ENCODE measurements around the gene C17orf114.

Gene C17orf114

GRCh38 chr17:4788807-4789700 is 13.1 kb downstream of the C17orf114 start, which contains the start of gene GLTPD2:
Gene GLTPD2 (plus strand): TSS chr17:4788964. CDS start chr17:4789012, 48 bp downstream.
- DNase-seq (ENCODE audit: low read depth in 4 of 4, low spot score in 3 of 4), result no peak

DNA sequence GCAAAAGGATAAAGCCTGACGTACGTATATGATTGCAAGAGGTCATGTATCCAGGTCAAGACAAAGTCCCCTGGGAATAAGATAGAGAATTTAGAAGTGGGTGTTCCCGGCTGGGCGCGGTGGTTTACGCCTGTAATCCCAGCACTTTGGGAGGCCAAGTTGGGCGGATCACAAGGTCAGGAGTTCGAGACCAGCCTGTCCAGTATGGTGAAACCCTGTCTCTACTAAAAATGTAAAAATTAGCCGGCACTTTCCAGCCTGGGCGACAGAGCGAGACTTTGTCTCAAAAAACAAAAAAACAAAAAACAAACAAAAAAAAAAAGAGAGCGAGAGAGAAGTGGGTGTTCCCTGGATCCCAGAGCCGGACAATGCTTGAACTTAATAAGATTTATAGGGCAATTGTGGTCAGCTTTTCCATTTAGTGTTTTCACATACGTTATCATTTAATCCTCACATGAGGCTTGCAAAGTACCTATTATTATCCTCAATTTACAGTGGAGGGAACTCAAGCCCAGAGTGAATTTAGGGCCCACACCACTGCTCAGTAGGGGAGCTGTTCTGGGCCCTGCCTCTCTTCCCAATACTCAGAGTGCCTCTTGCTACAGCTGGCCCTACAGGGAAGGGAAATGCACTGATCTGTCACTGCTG is 13.8 kb downstream of the C17orf114 start:
- DNase-seq (ENCODE audit: low read depth in 4 of 4, low spot score in 3 of 4), result no peak

- no peak for DNase-seq (ENCODE audit: low read depth in 4 of 4, low spot score in 3 of 4)
These were observed 15.6 kb downstream of the C17orf114 start for GRCh38 chr17:4786516-4786915.

- no peak for DNase-seq (ENCODE audit: low read depth in 4 of 4, low spot score in 3 of 4)
These were observed 16.0 kb downstream of the C17orf114 start, which contains the start of gene VMO1 for GRCh38 chr17:4786106-4786511. Gene VMO1 (minus strand): TSS chr17:4786364. CDS start chr17:4786352, 12 bp downstream.

DNA sequence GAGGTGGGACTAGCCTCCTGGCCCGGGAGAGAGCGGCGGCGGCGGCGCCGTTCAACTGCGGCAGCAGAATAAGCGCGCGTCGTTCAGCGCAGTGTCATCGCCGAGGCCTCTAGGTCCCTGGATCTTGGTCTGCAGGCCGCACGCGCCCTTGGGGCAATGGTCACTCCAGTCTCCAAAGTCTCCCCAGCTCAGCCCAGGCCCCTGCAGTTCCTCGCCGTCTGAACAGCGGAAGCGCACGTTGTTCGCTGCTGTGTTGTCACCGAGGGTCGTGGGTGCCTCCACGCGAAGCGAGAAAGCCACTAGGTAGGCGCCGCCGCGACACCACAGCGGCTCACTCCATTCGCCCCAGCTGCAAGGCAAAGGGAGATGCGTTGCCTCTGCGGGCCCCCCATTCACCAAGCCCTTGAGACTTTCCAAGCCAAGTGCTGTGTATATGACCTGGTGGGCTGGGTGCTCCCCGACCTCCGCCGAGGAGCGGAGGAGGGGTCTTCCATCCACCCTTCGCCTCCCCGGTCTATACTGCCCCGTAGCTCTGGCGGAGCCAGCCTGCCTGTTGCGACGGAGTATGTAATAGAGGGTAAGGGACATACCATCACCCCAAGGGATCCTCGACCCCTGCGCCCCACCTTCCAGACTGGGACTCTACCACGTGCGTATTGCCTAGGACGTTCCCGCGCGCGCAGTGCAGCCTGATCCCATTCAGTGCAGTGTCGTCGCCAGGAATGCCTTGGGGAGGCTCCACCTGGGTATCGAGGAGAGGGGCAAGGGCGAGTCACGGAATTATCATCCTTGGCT is 16.6 kb downstream of the C17orf114 start:
- DNase-seq (ENCODE audit: low read depth in 4 of 4, low spot score in 3 of 4), result no peak

- DNase-seq (ENCODE audit: low read depth in 4 of 4, low spot score in 3 of 4), result no peak
These were observed 19.5 kb downstream of the C17orf114 start for GRCh38 chr17:4782652-4783051.

DNA sequence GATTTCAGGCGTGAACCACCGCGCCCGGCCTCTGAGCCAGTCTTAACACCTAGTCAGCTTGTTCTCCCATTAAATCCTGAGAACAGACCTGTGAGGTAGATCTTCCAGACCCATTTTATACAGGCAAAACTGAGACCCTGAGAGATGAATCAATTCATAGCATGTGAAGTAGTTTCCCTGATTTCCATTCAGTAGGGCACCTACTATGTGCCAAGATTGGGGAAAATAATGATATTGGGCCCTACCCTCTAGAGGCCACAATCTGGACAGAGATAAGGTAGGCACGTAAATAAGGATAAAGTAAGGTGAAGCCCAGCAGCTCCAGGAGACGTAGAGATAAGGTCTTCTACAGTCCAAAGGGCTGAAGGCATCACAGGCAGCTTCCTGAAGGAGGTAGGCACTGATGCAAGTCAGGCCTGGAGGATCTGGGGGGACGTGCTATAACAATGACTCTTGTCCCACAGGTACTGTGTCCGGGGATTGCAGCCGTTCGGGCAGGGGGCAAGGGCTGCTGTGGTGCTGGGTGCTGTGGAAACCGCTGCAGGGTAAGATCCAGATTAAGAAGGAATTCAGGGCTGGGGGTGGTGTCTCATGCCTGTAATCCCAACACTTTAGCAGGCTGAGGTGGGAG is 21.7 kb downstream of the C17orf114 start:
- DNase-seq (ENCODE audit: low read depth in 4 of 4, low spot score in 3 of 4), result no peak

GRCh38 chr17:4777969-4778760 is 24.0 kb downstream of the C17orf114 start:
- DNase-seq (ENCODE audit: low read depth in 4 of 4, low spot score in 3 of 4), result no peak

- DNase-seq (ENCODE audit: low read depth in 4 of 4, low spot score in 3 of 4), result no peak
These were observed 29.9 kb downstream of the C17orf114 start for GRCh38 chr17:4772235-4772613.

DNA sequence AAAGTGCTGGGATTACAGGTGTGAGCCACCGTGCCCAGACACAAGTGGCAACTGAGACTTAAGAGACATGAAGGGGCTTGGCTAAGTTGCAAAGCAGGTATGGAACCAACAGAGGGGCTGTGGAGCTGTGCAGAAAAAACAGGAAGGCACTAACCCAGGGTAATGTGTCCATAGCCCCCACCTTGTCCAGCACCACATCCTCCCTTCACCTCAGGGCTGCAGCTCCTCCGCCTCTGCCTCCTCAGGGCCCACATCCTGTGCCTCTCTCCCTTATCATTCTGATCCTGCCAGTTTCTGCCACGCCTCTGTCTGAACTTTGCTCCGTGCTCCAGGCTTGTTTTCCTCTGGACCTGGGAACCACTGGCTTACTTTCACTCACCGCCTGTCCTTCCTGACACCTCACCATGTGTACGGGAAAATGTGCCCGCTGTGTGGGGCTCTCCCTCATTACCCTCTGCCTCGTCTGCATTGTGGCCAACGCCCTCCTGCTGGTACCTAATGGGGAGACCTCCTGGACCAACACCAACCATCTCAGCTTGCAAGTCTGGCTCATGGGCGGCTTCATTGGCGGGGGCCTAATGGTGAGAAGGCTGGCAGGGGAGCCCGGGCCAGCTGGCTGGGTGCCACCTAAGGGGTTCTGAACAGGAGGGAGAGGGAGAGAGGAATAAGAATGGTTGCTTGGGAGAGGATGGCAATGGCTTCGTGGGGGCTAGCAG is 30.5 kb downstream of the C17orf114 start, which contains the start of gene TM4SF5:
Gene TM4SF5 (plus strand): TSS at position 368 of the 716 bp plus-strand sequence. CDS start 37 bp downstream, at position 405.
- no peak for DNase-seq (ENCODE audit: low read depth in 4 of 4, low spot score in 3 of 4)

DNA sequence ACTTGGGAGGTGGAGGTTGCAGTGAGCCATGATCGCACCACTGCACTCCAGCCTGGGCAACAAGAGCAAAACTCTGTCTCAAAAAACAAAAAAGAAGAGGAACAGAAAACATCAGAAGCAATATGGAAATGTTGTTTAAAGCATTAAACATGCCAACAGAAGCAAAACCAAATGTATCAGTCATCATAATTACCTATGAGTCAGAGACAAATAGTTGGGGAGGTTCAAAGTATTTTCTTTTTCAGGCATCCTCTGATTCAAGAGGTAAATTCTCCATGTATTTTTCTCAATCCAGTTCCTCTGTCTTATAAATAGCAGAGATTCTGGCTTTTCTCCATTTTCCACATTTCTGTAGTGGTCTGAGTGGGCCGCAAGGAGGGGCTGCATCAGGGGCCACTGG is 32.5 kb downstream of the C17orf114 start:
- DNase-seq (ENCODE audit: low read depth in 4 of 4, low spot score in 3 of 4), result no peak

DNA sequence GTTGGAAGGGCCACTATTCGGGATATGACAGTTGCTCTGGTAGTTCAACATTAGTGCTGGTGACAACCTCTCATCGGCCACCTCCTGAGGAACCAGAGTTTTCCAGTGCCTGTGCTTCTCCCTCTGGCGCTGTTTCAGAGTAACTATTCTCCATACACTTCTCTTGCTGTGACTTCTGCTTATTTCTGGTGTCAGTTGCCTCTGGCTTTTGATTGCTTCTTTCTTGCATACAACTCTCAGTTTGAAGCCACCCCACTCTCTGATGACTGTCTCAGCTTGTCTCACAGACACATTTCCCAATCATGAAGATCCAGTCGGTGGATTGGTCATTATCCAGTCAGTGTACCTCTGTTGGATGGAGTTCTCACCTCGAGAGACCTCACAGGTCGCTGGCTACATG is 33.8 kb downstream of the C17orf114 start:
- no peak for DNase-seq (ENCODE audit: low read depth in 4 of 4, low spot score in 3 of 4)

DNA sequence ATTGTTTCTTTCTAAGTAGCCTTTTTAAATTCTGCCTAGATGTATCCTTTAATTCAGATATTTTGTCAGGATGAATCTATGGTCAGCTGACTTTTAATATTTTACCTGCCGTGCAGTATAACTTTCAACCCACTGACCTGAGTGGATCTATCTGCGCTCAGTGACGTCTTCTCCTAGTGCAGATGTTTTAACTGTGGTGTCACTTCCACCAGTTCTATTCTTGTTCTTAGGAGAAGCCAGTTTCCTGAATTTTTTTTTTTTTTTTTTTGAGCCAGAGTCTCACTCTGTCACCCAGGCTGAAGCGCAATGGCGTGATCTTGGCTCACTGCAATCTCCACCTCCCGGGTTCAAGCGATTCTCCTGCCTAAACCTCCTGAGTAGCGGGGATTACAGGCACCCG is 35.4 kb downstream of the C17orf114 start:
- no peak for DNase-seq (ENCODE audit: low read depth in 4 of 4, low spot score in 3 of 4)

GRCh38 chr17:4766201-4766600 is 35.9 kb downstream of the C17orf114 start:
- DNase-seq (ENCODE audit: low read depth in 4 of 4, low spot score in 3 of 4), result no peak

GRCh38 chr17:4764595-4764994 is 37.5 kb downstream of the C17orf114 start:
- no peak for DNase-seq (ENCODE audit: low read depth in 4 of 4, low spot score in 3 of 4)

DNA sequence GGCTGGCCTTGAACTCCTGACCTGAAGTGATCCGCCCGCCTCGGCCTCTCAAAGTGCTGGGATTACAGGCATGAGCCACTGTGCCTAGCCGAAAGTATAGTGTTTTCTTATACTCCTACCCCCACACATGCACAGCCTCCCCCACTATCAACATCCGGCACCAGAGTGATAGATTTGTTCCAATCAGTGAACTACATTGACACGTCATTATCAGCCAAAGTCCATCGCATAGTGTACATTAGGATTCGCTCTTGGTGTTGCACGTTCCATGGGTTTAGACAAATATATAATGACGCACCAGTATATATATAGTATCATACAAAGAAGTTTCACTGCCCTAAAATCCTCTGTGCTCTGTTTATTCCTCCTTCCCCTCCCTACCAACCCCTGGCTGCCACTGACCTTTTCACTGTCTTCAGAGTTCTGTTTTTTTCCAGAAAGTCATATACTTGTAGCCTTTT is 42.3 kb downstream of the C17orf114 start:
- no peak for DNase-seq (ENCODE audit: low read depth in 4 of 4, low spot score in 3 of 4)

DNA sequence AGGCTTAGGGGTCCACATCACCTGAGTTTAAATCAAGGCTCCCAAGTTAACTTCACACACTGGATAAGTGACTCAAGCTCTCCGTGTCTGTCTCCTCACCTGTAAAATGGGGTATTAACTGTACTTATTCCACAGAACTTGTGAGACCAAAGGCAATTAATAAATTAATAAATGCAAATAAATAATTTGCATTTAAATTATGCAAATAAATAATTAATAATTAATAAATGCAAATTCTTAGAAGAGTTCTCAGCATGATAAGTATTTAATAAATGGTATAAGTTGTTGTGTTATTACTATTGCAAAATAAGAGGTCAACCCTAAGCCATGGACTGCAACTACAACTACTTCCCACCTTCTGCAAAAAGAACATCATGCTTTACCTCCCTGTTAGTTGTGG is 48.7 kb downstream of the C17orf114 start:
- no peak for DNase-seq (ENCODE audit: low read depth in 4 of 4, low spot score in 3 of 4)

GRCh38 chr17:4751932-4752331 is 50.2 kb downstream of the C17orf114 start:
- no peak for DNase-seq (ENCODE audit: low read depth in 4 of 4, low spot score in 3 of 4)

Measured in left renal pelvis (tissue), 4 donors.